NCI-H526 treated with DMSO at 0.1 percent for 48 hours (cell line): ENCODE measurements around the gene NANOG.
"Not testable (repeated sequence)": the region's sequence is repeated elsewhere in the genome, so short reads cannot be mapped to it uniquely, and the experiment has no call there.

ENCODE experiments used
- DNase-seq: peaks from one replicate; lab custom pipeline; 2025; lab: John Stamatoyannopoulos, UW

Gene NANOG

DNA sequence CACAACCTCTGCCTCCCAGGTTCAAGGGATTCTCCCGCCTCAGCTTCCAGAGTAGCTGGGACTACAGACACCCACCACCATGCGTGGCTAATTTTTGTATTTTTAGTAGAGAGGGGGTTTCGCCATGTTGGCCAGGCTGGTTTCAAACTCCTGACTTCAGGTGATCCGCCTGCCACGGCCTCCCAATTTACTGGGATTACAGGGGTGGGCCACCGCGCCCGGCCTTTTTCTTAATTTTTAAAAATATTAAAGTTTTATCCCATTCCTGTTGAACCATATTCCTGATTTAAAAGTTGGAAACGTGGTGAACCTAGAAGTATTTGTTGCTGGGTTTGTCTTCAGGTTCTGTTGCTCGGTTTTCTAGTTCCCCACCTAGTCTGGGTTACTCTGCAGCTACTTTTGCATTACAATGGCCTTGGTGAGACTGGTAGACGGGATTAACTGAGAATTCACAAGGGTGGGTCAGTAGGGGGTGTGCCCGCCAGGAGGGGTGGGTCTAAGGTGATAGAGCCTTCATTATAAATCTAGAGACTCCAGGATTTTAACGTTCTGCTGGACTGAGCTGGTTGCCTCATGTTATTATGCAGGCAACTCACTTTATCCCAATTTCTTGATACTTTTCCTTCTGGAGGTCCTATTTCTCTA is at the start of gene NANOG:
NANOG (plus strand) TSS at position 519 of the 645 bp plus-strand sequence. CDS start 213 bp downstream, outside the sequence.
- DNase-seq = not testable (repeated sequence)

DNA sequence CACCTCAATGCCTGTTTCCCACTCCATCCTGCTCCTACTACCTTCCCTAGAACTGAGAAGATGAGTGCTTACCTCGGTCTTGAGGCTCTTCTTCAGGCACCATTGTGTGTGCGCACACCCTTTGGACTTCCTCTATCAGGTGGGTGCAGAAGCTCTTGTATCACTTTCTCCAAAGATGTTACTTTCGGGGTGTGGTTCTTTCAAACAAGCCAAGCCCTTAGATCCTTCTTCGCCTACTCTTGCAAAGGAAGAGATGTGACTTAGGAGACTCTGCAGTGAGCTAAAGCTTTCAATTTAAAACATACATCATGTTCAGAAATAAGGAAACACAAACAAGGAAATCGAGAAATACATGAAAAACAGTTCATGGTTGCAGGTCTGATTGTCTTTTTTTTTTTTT is 42.0 kb upstream of the NANOG start, which contains the start of gene CLEC4C:
CLEC4C (minus strand) TSS at position 130 of the 400 bp plus-strand sequence; CDS start at position 103, 27 bp downstream.
- no peak for DNase-seq

DNA sequence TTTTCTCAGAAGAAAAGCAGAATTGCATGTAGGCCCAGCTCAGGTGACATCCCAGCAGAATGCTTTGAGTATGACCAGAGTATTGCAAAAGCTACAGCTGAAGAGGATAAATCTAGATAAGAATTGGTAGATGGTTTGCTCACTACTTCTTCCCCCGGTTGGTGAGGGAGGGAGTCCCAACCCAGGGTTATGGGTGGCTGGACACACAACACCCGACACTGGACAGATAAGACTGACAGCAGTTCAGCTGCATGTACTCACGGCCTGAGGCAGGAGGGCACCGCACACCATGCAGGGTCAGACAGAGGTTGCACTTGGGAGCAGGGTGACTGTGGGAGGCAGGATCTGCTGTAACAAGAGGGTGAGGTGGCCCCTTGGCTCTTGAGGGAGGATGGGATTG is 40.4 kb upstream of the NANOG start:
- no peak for DNase-seq

DNA sequence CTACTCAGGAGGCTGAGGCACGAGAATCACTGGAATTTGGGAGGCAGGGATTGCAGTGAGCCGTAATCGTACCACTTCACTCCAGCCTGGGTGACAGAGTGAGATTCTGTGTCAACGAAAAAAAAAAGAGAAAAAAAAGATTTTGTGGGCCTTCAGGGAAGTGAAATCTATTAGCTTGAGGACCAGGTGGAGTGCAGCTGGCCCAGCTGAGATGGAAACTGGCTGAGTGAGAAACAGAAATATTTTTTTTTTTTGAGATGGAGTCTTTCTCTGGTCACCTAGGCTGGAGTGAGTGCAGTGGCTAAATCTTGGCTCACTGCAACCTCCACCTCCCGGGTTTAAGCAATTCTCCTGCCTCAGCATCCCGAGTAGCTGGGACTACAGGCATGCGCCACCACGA is 39.8 kb upstream of the NANOG start:
- no peak for DNase-seq

DNA sequence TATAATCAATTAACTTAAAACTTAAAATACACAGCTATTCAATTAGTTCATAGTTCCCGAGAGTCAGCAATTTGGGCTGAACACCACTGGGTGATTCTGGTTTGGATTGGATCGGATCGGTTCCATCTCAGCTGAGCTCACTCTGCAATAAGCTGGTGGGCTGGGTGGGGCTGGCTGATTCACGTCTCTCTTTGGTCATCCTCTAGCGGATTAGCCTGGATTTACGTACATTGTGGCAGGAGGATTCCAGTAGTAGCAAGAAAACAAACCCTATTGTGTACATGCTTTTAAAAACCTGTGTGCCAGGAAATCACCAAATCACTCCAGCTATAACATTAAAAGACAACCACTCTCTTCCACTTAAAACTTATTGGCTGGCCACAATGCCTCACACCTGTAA is 38.9 kb upstream of the NANOG start:
- no peak for DNase-seq

DNA sequence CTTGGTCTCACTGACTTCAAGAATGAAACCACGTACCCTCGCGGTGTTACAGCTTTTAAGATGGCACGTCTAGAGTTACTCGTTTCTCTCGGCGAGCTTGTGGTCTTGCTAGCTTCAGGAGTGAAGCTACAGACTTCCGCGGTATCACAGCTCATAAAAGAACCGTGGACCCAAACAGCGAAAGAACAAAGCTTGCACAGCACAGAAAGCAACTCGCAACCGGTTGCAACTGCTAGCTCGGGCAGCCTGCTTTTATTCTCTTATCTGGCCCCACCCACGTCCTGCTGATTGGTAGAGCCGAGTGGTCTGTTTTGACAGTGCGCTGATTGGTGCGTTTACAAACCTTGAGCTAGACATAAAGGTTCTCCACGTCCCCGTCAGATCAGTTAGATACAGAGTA is 37.8 kb upstream of the NANOG start:
- no peak for DNase-seq

DNA sequence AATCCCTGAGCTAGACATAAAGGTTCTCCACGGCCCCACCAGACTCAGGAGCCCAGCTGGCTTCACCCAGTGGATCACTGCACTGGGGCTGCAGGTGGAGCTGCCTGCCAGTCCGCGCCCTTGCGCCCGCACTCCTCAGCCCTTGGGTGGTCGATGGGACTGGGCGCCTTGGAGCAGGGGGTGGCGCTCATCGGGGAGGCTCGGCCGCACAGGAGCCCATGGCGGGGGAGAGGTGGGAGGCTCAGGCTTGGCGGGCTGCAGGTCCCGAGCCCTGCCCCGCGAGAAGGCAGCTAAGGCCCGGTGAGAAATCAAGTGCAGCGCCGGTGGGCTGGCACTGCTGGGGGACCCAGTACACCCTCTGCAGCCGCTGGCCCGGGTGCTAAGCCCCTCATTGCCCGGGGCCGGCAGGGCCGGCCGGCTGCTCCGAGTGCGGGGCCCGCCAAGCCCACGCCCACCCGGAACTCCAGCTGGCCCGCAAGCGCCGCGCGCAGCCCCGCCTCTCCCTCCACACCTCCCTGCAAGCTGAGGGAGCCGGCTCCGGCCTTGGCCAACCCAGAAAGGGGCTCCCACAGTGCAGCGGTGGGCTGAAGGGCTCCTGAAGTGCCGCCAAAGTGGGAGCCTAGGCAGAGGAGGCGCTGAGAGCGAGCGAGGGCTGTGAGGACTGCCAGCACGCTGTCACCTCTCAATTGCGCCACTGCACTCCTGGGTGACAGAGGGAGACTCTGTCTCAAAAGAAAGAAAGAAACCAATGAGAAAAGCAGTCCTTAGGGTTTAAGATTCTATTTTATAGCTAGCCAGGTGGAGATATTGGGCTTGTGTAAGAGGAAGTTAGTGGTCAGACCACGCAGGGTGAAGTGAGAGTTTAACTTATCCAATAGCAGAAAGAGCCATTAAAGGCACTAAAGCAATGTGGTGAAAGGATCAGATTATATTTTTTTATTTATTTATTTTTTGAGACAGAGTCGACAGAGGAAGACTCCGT is 37.0 kb upstream of the NANOG start:
- not testable (repeated sequence) for DNase-seq

DNA sequence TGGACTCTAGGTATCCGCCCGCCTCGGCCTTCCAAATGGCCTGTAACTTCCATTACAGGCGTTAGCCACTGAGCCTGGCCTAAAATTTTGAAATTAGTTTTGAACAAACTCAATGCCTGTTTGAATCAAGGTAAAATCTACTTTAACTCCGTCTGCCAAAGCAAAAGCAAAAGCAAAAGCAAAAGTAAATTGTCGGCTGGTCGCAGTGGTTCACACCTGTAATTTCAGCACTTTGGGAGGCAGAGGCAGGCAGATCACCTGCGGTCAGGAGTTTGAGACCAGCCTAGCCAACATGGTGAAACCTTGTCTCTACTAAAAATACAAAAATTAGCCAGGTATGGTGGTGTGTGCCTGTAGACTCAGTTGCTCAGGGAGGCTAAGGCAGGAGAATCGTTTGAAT is 33.5 kb upstream of the NANOG start:
- not testable (repeated sequence) for DNase-seq

DNA sequence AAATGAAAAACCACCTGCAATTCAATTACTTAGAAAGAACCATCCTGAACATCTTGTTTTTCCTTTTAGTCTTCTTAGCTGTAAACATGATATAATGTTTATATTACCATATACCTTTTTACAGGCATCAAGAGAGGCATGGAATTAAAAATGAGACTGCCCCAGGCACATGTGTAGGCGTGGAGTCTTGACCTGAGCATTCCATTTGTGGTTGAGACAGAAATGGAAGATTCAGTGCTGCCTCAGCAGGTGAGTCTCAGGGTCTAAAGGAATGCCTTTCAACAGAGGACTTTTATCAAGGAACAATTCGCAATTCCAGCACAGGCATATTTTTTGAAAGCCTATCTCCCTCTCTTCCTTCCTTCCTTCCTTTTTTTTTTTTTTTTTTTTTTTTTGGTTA is 32.2 kb upstream of the NANOG start:
- no peak for DNase-seq

DNA sequence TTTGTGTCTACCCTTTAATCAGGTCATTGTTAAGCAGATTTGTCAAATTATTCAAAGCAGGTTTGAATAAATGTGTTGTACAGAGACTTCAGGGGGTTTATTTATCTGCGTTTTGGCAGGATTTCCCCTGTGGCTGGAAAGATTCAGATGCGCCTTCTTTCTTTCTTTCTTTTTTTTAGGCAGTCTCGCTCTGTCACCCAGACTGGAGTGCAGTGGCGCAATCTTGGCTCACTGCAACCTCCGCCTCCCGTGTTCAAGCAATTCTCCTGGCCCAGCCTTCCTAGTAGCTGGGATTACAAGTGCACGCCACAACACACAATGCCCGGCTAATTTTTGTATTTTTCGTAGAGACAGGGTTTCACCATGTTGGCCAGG is 30.4 kb upstream of the NANOG start:
- DNase-seq = no peak

DNA sequence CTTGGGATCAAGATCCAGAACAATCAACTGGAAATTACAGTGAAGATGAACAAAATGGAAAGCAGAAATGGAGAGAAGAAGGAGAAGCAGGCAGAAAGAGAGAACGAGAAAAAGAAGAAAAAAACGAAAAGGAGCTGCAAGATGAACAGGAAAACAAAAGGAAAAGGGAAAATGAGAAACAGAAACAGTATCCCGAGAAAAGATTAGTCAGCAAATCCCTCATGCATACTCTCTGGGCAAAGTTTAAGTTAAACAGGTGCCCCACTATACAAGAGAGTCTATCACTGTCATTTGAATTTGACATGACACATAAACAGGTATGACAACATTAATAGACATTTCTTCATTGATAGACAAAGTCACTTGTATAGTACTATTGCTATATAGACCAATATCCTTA is 19.2 kb upstream of the NANOG start:
- no peak for DNase-seq

DNA sequence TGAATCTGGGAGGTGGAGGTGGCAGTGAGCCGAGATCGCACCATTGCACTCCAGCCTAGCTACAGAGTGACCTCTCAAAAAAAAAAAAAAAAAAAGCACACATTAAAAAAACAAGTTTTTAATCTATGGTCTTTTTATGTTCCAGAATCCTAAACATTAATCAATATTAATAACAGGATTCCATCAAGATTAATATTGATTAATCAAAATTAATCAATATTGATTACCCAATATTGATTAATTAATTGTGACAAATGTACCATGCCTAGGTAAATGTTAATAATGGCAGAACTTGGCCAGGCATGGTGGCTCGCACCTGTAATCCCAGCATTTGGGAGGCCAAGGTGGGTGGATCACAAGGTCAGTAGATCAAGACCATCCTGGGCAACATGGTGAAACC is 7.9 kb upstream of the NANOG start:
- DNase-seq = no peak

DNA sequence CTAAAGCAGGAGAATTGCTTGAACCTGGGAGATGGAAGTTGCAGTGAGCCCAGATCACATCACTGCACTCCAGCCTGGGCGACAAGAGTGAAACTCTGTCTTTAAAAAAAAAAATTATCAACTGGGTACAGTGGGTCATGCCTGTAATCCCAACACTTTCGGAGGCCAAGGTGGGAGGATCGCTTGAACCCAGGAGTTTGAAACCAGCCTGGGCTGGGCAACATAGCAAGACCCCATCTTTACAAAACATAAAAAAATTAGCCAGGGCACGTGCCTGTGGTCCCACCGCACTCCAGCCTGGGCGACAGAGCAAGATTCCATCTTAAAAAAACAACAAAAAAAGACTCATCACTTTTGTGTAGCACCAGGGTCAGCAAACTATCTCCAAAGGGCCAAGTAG is 7.1 kb upstream of the NANOG start:
- DNase-seq = no peak

DNA sequence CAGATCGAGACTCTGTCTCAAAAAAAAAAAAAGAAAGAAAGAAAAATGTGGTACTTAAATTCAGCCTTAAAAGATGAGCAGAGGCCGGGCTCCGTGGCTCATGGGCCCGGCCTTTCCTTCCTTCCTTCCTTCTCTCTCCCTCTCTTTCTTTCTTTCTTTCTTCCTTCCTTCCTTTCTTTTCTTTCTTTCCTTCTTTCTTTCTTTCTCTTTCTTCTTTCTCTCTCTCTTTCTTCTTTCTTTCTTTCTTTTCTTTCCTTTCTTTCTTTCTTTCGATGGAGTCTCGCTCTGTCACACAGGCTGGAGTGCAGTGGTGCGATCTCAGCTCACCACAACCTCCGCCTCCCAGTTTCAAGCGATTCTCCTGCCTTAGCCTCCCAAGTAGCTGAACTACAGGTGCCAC is 5.8 kb upstream of the NANOG start:
- DNase-seq = not testable (repeated sequence)

DNA sequence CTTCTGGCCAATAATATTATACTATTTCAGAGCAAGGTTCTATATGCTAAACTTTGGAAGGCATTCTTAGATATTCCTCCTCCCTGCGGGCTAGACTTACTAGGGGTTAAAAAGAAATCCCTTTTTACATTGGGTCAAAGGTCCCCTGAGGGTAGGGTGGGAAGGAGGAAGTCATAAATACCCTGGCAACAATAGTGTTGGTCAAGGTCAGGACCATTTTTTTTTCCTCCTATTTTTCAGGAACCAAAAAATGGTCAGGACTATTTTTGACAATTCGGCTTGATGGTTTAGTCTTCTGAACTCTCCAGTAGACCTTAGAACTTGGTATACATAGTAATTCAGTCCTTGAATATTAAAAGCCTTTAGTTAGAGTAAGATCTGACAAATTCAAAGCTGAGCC is 4.5 kb upstream of the NANOG start:
- DNase-seq = no peak

DNA sequence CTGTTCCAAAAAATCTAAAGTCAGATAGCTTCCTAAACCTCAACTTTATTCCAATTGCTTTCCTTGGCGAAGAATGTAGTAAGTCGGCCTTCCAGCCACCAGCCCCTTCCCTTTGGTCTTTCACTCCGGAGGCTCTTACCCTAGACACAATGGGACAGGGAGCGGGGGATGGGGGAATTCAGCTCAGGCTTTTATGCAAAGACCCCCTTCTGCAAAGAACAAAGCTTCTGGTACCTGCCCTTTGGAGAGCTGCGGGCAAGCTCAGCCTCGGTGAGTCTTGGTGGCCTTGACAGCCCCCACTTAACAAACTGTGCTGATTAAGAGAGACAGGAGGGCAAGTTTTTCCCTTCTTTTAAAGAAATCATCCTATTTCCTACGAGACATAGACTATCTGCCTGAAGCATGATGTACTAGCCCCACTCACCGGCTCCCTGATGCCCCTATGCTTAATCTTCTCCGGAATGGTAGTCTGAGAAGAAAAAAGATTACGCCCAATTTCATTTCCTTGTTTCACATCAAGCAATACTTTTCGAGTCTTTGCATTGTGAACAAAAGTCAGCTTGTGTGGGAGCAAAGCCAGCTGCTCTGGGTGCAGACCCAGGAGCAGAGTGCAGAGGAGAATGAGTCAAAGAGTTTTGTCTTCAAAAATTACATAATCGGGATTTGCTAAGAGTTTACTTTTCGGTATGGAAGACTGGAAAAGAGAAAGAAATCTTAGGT is 1.5 kb upstream of the NANOG start:
- DNase-seq = no peak

DNA sequence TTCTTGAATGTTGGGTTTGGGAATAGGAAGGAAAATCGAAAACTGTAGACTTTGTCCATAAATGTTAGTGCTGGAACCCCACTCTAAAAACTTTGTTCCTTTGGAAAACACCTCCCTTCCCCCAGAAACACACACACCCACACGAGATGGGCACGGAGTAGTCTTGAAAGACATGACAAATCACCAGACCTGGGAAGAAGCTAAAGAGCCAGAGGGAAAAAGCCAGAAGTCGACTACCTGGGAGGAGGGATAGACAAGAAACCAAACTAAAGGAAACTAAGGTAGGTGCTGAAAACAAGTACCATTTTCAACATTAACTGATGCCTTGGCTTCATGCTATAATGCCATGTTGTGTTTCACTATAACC is 925 bp upstream of the NANOG start:
- DNase-seq = no peak

DNA sequence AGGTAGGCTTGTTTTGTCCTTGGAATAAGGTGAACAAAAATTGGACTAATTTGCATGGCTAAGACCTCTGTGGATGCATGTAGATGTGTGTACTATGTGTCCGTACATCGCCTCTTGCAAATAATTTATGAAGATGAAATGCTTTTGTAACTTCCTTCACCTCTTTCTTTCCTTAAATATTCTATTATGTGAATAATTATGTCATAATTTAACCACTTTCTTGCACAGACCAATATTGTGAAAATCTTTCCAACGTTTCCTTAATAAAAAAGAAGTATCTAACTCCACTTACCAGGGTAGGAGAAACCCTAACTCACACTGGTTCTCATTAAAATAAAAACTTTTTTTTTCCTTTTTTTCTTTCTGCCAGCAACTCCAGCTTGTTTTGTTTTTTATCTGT is 4.0 kb downstream of the NANOG start:
- no peak for DNase-seq

DNA sequence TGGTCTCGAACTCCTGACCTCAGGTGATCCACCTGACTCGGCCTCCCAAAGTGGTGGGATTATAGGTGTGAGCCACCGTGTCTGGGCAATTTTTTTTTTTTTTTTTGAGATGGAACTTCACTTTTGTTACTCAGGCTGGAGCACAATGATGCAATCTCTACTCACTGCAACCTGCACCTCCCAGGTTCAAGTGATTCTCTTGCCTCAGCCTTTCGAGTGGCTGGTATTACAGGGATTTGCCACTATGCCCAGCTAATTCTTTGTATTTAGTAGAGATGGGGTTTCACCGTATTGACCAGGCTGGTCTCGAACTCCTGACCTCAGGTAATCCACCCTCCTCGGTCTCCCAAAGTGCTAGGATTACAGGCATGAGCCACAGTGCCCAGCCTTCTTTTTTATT is 8.1 kb downstream of the NANOG start:
- DNase-seq = not testable (repeated sequence)

DNA sequence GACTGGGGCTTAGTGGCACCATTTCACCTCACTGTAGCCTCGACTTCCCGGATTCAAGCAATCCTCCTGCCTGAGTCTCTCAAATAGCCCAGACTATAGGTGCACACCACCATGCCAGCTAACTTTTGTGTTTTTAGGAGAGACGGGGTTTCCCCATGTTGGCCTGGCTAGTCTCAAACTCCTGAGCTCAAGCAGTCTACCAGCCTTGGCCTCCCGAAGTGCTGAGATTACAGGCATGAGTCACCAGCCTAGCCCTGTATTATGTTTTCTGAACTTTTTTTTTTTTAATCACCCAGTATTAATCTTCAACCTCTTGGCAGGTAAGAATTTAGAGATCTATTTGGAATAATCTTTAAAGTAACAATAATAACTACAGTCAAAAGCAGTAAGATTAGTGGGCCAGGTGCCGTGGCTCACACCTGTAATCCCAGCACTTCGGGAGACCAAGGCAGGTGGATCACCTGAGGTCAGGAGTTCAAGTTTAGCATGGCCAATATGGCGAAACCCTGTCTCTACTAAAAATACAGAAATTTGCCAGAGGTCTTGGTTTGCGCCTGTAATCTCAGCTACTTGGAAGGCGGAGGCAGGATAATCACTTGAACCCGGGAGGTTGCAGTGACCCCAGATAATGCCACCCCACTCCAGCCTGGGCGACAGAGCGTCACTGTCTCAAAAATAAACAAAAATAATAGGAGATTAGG is 8.6 kb downstream of the NANOG start:
- no peak for DNase-seq

DNA sequence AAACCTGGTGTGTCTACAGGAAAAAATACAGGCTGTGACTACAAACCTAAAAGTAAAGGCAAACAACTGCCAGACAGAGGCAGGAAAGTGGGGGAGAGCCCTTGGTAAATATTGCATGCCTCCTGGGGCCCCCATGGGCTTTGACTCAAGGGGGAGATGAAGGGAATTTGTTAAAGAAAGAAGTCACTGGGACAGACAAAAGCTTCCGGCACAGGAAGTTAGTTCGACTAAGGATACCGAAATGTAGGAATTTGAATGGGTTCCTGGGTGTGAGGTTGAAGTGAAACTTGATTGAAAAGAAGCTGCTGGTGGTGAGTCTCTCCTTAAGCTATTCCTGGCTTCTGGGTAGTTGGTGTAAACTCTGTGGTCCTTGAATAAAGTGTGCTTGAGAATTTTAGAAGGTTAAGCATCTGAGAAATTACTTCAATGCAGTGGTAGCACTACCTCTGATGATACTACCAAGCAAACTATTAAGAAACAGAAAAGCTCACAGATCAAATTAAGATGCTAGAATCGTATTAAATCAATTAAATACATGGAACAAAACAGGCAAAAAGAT is 9.6 kb downstream of the NANOG start:
- DNase-seq = not testable (repeated sequence)

DNA sequence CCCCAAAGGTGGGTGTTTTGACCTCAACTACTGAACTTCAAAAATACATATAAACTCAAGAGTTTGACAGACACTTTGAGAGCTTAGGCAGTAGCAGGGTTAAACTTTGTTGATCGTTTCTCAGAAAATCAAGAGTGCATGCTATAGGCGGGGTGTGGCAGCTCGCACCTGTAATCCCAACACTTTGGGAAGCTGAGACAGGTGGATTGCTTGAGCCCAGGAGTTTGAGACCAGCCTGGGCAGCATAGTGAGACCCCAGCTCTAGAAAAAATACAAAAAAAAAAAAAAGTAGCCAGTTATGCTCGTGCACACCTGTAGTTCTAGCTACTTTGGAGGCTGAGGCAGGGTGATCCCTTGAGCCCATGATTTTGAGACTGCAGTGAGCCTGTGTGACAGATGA is 12.3 kb downstream of the NANOG start:
- DNase-seq = no peak
